SK-N-SH treated with all-trans-retinoic acid at 6 μM for 48 hours (cell line): ENCODE measurements around the gene GNG10.

Source experiments
- ATAC-seq: fragments of 200-7000 bp; cut with Tn5 transposase; 3 replicates; pipeline ENCODE4 v1.9.1; 2020; ENCODE audit warnings: mild to moderate bottlenecking, moderate library complexity
- BACH2 ChIP-seq: fragments of 250-450 bp; sonication (Bioruptor Pico); IDR thresholded peaks from 2 replicates; pipeline ENCODE4 v1.9.0; 2021; ENCODE audit warnings: mild to moderate bottlenecking, borderline replicate concordance
- CREB5 ChIP-seq: fragments of 250-450 bp; sonication (Bioruptor Pico); IDR thresholded peaks from 2 replicates; pipeline ENCODE4 v1.5.1; 2020; ENCODE audit warnings: low read depth, mild to moderate bottlenecking, moderate library complexity
- CSDC2 ChIP-seq: fragments of 250-450 bp; sonication (Bioruptor Pico); IDR thresholded peaks from 2 replicates; pipeline ENCODE4 v1.5.0; 2020; ENCODE audit warnings: mild to moderate bottlenecking, moderate library complexity
- CSRNP3 ChIP-seq: fragments of 250-450 bp; sonication (Bioruptor Pico); IDR thresholded peaks from 2 replicates; pipeline ENCODE4 v1.5.1; 2021; ENCODE audit warnings: mild to moderate bottlenecking, moderate library complexity
- ESRRG ChIP-seq: fragments of 250-450 bp; sonication (Bioruptor Pico); IDR thresholded peaks from 2 replicates; pipeline ENCODE4 v1.6.1; 2021; ENCODE audit warnings: mild to moderate bottlenecking
- GLIS3 ChIP-seq: fragments of 250-450 bp; sonication (Bioruptor Pico); IDR thresholded peaks from 2 replicates; pipeline ENCODE4 v1.5.0; 2020; ENCODE audit warnings: mild to moderate bottlenecking, moderate library complexity
- ISL1 ChIP-seq: fragments of 250-450 bp; sonication (Bioruptor Pico); IDR thresholded peaks from 2 replicates; pipeline ENCODE4 v2.1.2; 2022; ENCODE audit warnings: mild to moderate bottlenecking, moderate library complexity
- OSR1 ChIP-seq: fragments of 250-450 bp; sonication (Bioruptor Pico); IDR thresholded peaks from 2 replicates; pipeline ENCODE4 v1.8.0; 2022; ENCODE audit warnings: moderate library complexity, mild to moderate bottlenecking, inconsistent platforms
- PATZ1 ChIP-seq: fragments of 250-450 bp; sonication (Bioruptor Pico); IDR thresholded peaks from 2 replicates; pipeline ENCODE4 v1.8.0; 2020; ENCODE audit warnings: mild to moderate bottlenecking, moderate library complexity, borderline replicate concordance
- POU6F1 ChIP-seq: fragments of 250-450 bp; sonication (Bioruptor Pico); IDR thresholded peaks from 2 replicates; pipeline ENCODE4 v1.8.0; 2021; ENCODE audit warnings: low read depth, mild to moderate bottlenecking, moderate library complexity, borderline replicate concordance
- PPARA ChIP-seq: fragments of 250-450 bp; sonication (Bioruptor Pico); IDR thresholded peaks from 2 replicates; pipeline ENCODE4 v1.5.0; 2020; ENCODE audit warnings: mild to moderate bottlenecking, borderline replicate concordance
- RARB ChIP-seq: fragments of 250-450 bp; sonication (Bioruptor Pico); IDR thresholded peaks from 2 replicates; pipeline ENCODE4 v1.8.0; 2021; ENCODE audit warnings: mild to moderate bottlenecking, moderate library complexity
- SNAI2 ChIP-seq: fragments of 250-450 bp; sonication (Bioruptor Pico); IDR thresholded peaks from 2 replicates; pipeline ENCODE4 v1.5.0; 2020; ENCODE audit warnings: mild to moderate bottlenecking, moderate library complexity
- TCF4 ChIP-seq: fragments of 250-450 bp; sonication (Bioruptor Pico); IDR thresholded peaks from 2 replicates; pipeline ENCODE4 v1.8.0; 2021; ENCODE audit warnings: mild to moderate bottlenecking, moderate library complexity, borderline replicate concordance
- TSHZ2 ChIP-seq: fragments of 250-450 bp; sonication (Bioruptor Pico); IDR thresholded peaks from 2 replicates; pipeline ENCODE4 v1.5.0; 2020; ENCODE audit warnings: mild to moderate bottlenecking, moderate library complexity
- ZC3H10 ChIP-seq: fragments of 250-450 bp; sonication (Bioruptor Pico); IDR thresholded peaks from 2 replicates; pipeline ENCODE4 v1.5.1; 2021; ENCODE audit warnings: mild to moderate bottlenecking, moderate library complexity
- ZFP3 ChIP-seq: fragments of 250-450 bp; sonication (Bioruptor Pico); IDR thresholded peaks from 2 replicates; pipeline ENCODE4 v1.5.0; 2020; ENCODE audit warnings: mild to moderate bottlenecking, moderate library complexity
- ZFP30 ChIP-seq: fragments of 450-650 bp; formaldehyde crosslinking; IDR thresholded peaks from 2 replicates; pipeline ENCODE4 v1.5.0; 2022; ENCODE audit warnings: mild to moderate bottlenecking, moderate library complexity
- ZNF565 ChIP-seq: fragments of 450-650 bp; formaldehyde crosslinking; conservative IDR thresholded peaks from 2 replicates; pipeline ENCODE4 v1.5.0; 2020; ENCODE audit warnings: low read depth, mild to moderate bottlenecking, moderate library complexity
- ZNF70 ChIP-seq: fragments of 450-650 bp; formaldehyde crosslinking; IDR thresholded peaks from 2 replicates; pipeline ENCODE4 v1.5.0; 2020; ENCODE audit warnings: mild to moderate bottlenecking, moderate library complexity
- ZNF8 ChIP-seq: fragments of 450-650 bp; formaldehyde crosslinking; IDR thresholded peaks from 2 replicates; pipeline ENCODE4 v1.5.0; 2020; ENCODE audit warnings: mild to moderate bottlenecking, moderate library complexity

GNG10 gene

GRCh38 chr9:111644195-111644772, 17.1 kb upstream of the GNG10 start:
- TF ChIP-seq PATZ1: no peak
- TF ChIP-seq TCF4 (CRISPR knock-in tag): no peak
- TF ChIP-seq PPARA: no peak
- TF ChIP-seq TSHZ2 (CRISPR knock-in tag): no peak
- TF ChIP-seq ZNF565 (CRISPR knock-in tag): no peak
- no peak for ATAC-seq

GRCh38 chr9:111645806-111646205, 15.6 kb upstream of the GNG10 start:
- no peak for TF ChIP-seq GLIS3 (CRISPR knock-in tag)
- no peak for TF ChIP-seq BACH2 (CRISPR knock-in tag)
- no peak for TF ChIP-seq ZNF8
- no peak for ATAC-seq

- no peak for TF ChIP-seq OSR1
- no peak for TF ChIP-seq SNAI2 (CRISPR knock-in tag)
- TF ChIP-seq GLIS3 (CRISPR knock-in tag): no peak
- TF ChIP-seq ZNF70 (CRISPR knock-in tag): no peak
- no peak for ATAC-seq
These were observed 15.0 kb upstream of the GNG10 start for GRCh38 chr9:111646417-111646816.

- ATAC-seq: no peak
- TF ChIP-seq ZNF565 (CRISPR knock-in tag) (no peak), TSHZ2 (CRISPR knock-in tag) (no peak), ZC3H10 (CRISPR knock-in tag) (no peak), ZFP3 (CRISPR knock-in tag) (no peak), POU6F1 (CRISPR knock-in tag) (no peak), RARB (CRISPR knock-in tag) (no peak), CREB5 (CRISPR knock-in tag) (no peak), TCF4 (CRISPR knock-in tag) (no peak), ESRRG (CRISPR knock-in tag) (no peak), ZFP30 (CRISPR knock-in tag) (no peak), PPARA (no peak), OSR1 (no peak), CSRNP3 (CRISPR knock-in tag) (no peak), ZNF70 (CRISPR knock-in tag) (no peak), CSDC2 (no peak), PATZ1 (no peak), ISL1 (CRISPR knock-in tag) (no peak)
These were observed 13.3 kb upstream of the GNG10 start for GRCh38 chr9:111648066-111648465.
